Gastroesophageal sphincter (tissue), 4 donors: Measurements from ENCODE around the gene KIAA0408. TPM values are rescaled to one million over a fixed set of nuclear protein-coding genes. Genes with fewer than 3 reads are reported as not detected.

Experiments used
- ATAC-seq: fragments of 150-250 bp; one replicate; pipeline ENCODE4 v1.9.1; 2016; ENCODE audit warnings: mild to moderate bottlenecking, moderate library complexity
- H3K27ac ChIP-seq, 4 donors: fragments of 200-600 bp; sonication (generic) in 3 of 4; 1 replicate in 3 of 4; 2 replicates in 1 of 4; pipeline ENCODE4 v1.5.1; 2016 to 2019
- H3K27me3 ChIP-seq: fragments of 200-600 bp; sonication (generic); one replicate; pipeline ENCODE4 v1.5.1; 2019
- H3K36me3 ChIP-seq, 2 donors: fragments of 200-600 bp; sonication (generic); one replicate each; pipeline ENCODE4 v1.5.1; 2019; ENCODE audit warnings: control low read depth in 1 of 2
- H3K4me1 ChIP-seq, 3 donors: fragments of 200-600 bp; sonication (generic); 1 replicate in 2 of 3; 2 replicates in 1 of 3; pipeline ENCODE4 v1.5.1; 2016 to 2019; ENCODE audit warnings: control low read depth in 2 of 3
- H3K4me3 ChIP-seq, 2 donors: fragments of 200-600 bp; sonication (generic); one replicate each; pipeline ENCODE4 v1.5.1; 2019; ENCODE audit warnings: mild to moderate bottlenecking in 1 of 2, moderate library complexity in 1 of 2
- H3K9me3 ChIP-seq, 3 donors: fragments of 200-600 bp; sonication (generic); one replicate each; pipeline ENCODE4 v1.5.1; 2017 to 2019; ENCODE audit warnings: control low read depth in 2 of 3
- CTCF ChIP-seq, 4 experiments: fragments of 200-600 bp in 2 of 4; fragments of 450-650 bp in 2 of 4; sonication (generic) in 1 of 4; IDR thresholded peaks; one replicate each; pipeline ENCODE4 v1.5.1; 2017 to 2019; ENCODE audit warnings: antibody characterized with exemption in 4 of 4, mild to moderate bottlenecking in 2 of 4, moderate library complexity in 2 of 4
- EP300 ChIP-seq: sonication (generic); formaldehyde crosslinking; IDR thresholded peaks from one replicate; pipeline ENCODE4 v1.6.1; 2017; ENCODE audit warnings: antibody characterized with exemption, mild to moderate bottlenecking
- POLR2A ChIP-seq, 2 donors: fragments of 450-650 bp; IDR thresholded peaks; one replicate each; pipeline ENCODE4 v1.6.1; 2017; ENCODE audit warnings: antibody characterized with exemption in 2 of 2, mild to moderate bottlenecking in 2 of 2, moderate library complexity in 1 of 2
- POLR2AphosphoS5 ChIP-seq: sonication (generic); formaldehyde crosslinking; IDR thresholded peaks from one replicate; pipeline ENCODE4 v1.6.1; 2017; ENCODE audit warnings: antibody characterized with exemption
- WGBS, 2 donors: methylation state at CpG; one replicate each; pipeline ENCODE4 v1.1.5; 2018; ENCODE audit warnings: low coverage in 1 of 2; 5-methylcytosine and 5-hydroxymethylcytosine counted together
- total RNA-seq, 4 donors: library from RNA; depleted of rRNA; stranded (reverse); fragments of >200 nt; gene quantifications; one replicate each; pipeline ENCODE4 v1.1.0, GENCODE V29; 2016

KIAA0408 gene
- total RNA-seq, 4 donors from 2014 or later, result 25.2 to 83.3 (median 47.8) TPM

GRCh38 chr6:127475823-127476176 lies 16.6 kb upstream of the KIAA0408 start:
- Histone ChIP-seq H3K27me3 (no peaks in the 10 kb centered on the region), H3K4me1 (no peaks in the 10 kb centered on the region), H3K9me3 (no peaks in the 10 kb centered on the region), H3K4me3 (no peak overlapping the region), H3K36me3 (peaks cover 0 to 20% of the 10 kb centered on the region in 2 donors), H3K27ac (no peak overlapping the region)
- 83 to 94% methylated on average over 8 to 28 of the region's 34 CpGs for WGBS, 2 donors
- ATAC-seq, result no peak
- no peak for TF ChIP-seq POLR2A (IDR thresholded peaks at IDR 0.05)
- TF ChIP-seq EP300, result no peak
- TF ChIP-seq CTCF (IDR thresholded peaks at IDR 0.05), result no peak
- no peak for TF ChIP-seq POLR2AphosphoS5

GRCh38 chr6:127475135-127475822 lies 16.1 kb upstream of the KIAA0408 start:
- no peak for ATAC-seq
- WGBS, 2 donors, result 50 to 94% methylated on average over 2 to 31 of the region's 87 CpGs

GRCh38 chr6:127471379-127472255 lies 12.4 kb upstream of the KIAA0408 start:
- H3K9me3 ChIP-seq, result no peaks in the 10 kb centered on the region
- no peak for ATAC-seq
- no peaks in the 10 kb centered on the region for H3K4me1 ChIP-seq
- 56 to 79% methylated on average over 4 to 5 of the region's 5 CpGs for WGBS, 2 donors
- no peak overlapping the region for H3K27ac ChIP-seq
- H3K36me3 ChIP-seq, result peaks cover 0 to 13% of the 10 kb centered on the region in 2 donors
- TF ChIP-seq POLR2A (IDR thresholded peaks at IDR 0.05) (no peak), EP300 (no peak), POLR2AphosphoS5 (no peak), CTCF (IDR thresholded peaks at IDR 0.05) (no peak)
- no peak overlapping the region for H3K4me3 ChIP-seq
- H3K27me3 ChIP-seq, result no peaks in the 10 kb centered on the region

More at GRCh38 chr6:127475135-127475822, 16.1 kb upstream of the KIAA0408 start:
- Histone ChIP-seq H3K4me3 (no peak overlapping the region), H3K4me1 (no peaks in the 10 kb centered on the region), H3K36me3 (peaks cover 0 to 20% of the 10 kb centered on the region in 2 donors), H3K27ac (no peak overlapping the region), H3K27me3 (no peaks in the 10 kb centered on the region), H3K9me3 (no peaks in the 10 kb centered on the region)
- TF ChIP-seq EP300, result no peak
- no peak for TF ChIP-seq CTCF (IDR thresholded peaks at IDR 0.05)
- TF ChIP-seq POLR2AphosphoS5, result no peak
- TF ChIP-seq POLR2A (IDR thresholded peaks at IDR 0.05), result no peak

- TF ChIP-seq CTCF (IDR thresholded peaks at IDR 0.05), result no peak
- no peak for TF ChIP-seq EP300
- Histone ChIP-seq H3K9me3 (no peaks in the 10 kb centered on the region), H3K4me3 (no peak overlapping the region), H3K36me3 (no peaks in the 10 kb centered on the region), H3K27me3 (no peaks in the 10 kb centered on the region), H3K27ac (no peak overlapping the region), H3K4me1 (peaks cover 5 to 24% (median 7%) of the 10 kb centered on the region in 3 donors)
- 19 to 42% methylated on average over 2 of the region's 2 CpGs for WGBS, 2 donors
- no peak for ATAC-seq
Observed at GRCh38 chr6:127468936-127469335, 9.7 kb upstream of the KIAA0408 start.
